Stomach (tissue), 9 donors: ENCODE data around the gene GUCD1. TPM values are rescaled to one million over a fixed set of nuclear protein-coding genes. Genes with fewer than 3 reads are reported as not detected.
"Not testable (repeated sequence)": the region's sequence is repeated elsewhere in the genome, so short reads cannot be mapped to it uniquely, and the experiment has no call there.

Experiments used
- DNase-seq, 2 donors: peaks; one replicate each; pipeline versions ENCODE4 v3.0.0 to v3.0.0-alpha.2; 2013 to 2019
- H3K27ac ChIP-seq, 5 donors: fragments of 200-600 bp in 4 of 5; sonication (generic) in 4 of 5; one replicate each; pipeline ENCODE4 v1.5.1; 2013 to 2019; ENCODE audit warnings: mild to moderate bottlenecking in 1 of 5, moderate library complexity in 1 of 5
- H3K27me3 ChIP-seq, 3 donors: fragments of 200-600 bp; sonication (generic); one replicate each; pipeline ENCODE4 v1.5.1; 2017 to 2019; ENCODE audit warnings: mixed run types in 1 of 3
- H3K36me3 ChIP-seq, 4 donors: fragments of 200-600 bp; sonication (generic); 1 replicate in 3 of 4; 2 replicates in 1 of 4; pipeline ENCODE4 v1.5.1; 2016 to 2019
- H3K4me1 ChIP-seq, 4 donors: fragments of 200-600 bp; sonication (generic); one replicate each; pipeline ENCODE4 v1.5.1; 2016 to 2019
- H3K4me3 ChIP-seq, 4 donors: fragments of 200-600 bp; sonication (generic) in 3 of 4; one replicate each; pipeline ENCODE4 v1.5.1; 2016 to 2019; ENCODE audit warnings: mild to moderate bottlenecking in 1 of 4
- H3K9me3 ChIP-seq, 4 donors: fragments of 200-600 bp; sonication (generic); one replicate each; pipeline ENCODE4 v1.5.1; 2016 to 2019
- EP300 ChIP-seq: sonication (generic); formaldehyde crosslinking; IDR thresholded peaks from one replicate; pipeline ENCODE4 v1.6.1; 2017; ENCODE audit warnings: antibody characterized with exemption
- POLR2A ChIP-seq, 4 donors: fragments of 450-650 bp; IDR thresholded peaks; one replicate each; pipeline ENCODE4 v1.6.1; 2016; ENCODE audit warnings: antibody characterized with exemption in 4 of 4, control low read depth in 2 of 4, mild to moderate bottlenecking in 1 of 4, moderate library complexity in 1 of 4
- POLR2AphosphoS5 ChIP-seq, 3 donors: sonication (generic); formaldehyde crosslinking; IDR thresholded peaks; one replicate each; pipeline ENCODE4 v1.6.1; 2016; ENCODE audit warnings: antibody characterized with exemption in 3 of 3
- WGBS, 5 donors: extraction: QIAGEN DNeasy Blood & Tissue Kit in 3 of 5; methylation state at CpG; one replicate each; pipeline versions ENCODE4 v1.1.5 to v1.1.7; 2013 to 2018; 5-methylcytosine and 5-hydroxymethylcytosine counted together
- intact Hi-C: fragments of 100-400 bp; cut with DNase I; formaldehyde crosslinking; loops from one replicate; pipeline ENCODE4 v1.15.1; 2023; ENCODE audit warnings: low total_unique reads
- polyA plus RNA-seq, 3 donors: library from polyadenylated mRNA; stranded (reverse); fragments of 200-250 nt; gene quantifications; one replicate each; pipeline ENCODE4 v1.2.3, GENCODE V29; 2013
- total RNA-seq, 5 donors: library from RNA; depleted of rRNA; stranded (reverse); fragments of >200 nt; gene quantifications; one replicate each; pipeline versions ENCODE4 v1.1.0 to v1.2.3, GENCODE V29; 2014 to 2016
- TF ChIP-seq, protein P1 (sequence below), 7 experiments: fragments of 450-650 bp in 4 of 7; fragments of 200-600 bp in 3 of 7; sonication (generic) in 3 of 7; IDR thresholded peaks; one replicate each; pipeline ENCODE4 v1.5.1; 2016 to 2019; ENCODE audit warnings: antibody characterized with exemption in 7 of 7, control low read depth in 2 of 7, mild to moderate bottlenecking in 1 of 7
- donor health status: healthy with polysubstance abuse.
- donor health status: Bipolar disorder and iron deficiency.
- donor health status: healthy.

Gene GUCD1
- total and polyA plus RNA-seq, 8 donors: 87.4 to 196 (median 167) TPM

- Histone ChIP-seq H3K4me1 (peaks cover 10 to 42% (median 37%) of the 10 kb centered on the region in 4 donors), H3K9me3 (no peaks in the 10 kb centered on the region), H3K4me3 (no peak overlapping the region), H3K27ac (peak overlapping the region in 3 of 5 donors; percentile 84 to 89 (median 87)), H3K27me3 (no peaks in the 10 kb centered on the region), H3K36me3 (no peaks in the 10 kb centered on the region)
- intact Hi-C loops: no loop called here
- TF ChIP-seq EP300 (no peak), POLR2A (IDR thresholded peaks at IDR 0.05) (no peak), POLR2AphosphoS5 (IDR thresholded peaks at IDR 0.05) (no peak)
- TF ChIP-seq, protein P1, sequence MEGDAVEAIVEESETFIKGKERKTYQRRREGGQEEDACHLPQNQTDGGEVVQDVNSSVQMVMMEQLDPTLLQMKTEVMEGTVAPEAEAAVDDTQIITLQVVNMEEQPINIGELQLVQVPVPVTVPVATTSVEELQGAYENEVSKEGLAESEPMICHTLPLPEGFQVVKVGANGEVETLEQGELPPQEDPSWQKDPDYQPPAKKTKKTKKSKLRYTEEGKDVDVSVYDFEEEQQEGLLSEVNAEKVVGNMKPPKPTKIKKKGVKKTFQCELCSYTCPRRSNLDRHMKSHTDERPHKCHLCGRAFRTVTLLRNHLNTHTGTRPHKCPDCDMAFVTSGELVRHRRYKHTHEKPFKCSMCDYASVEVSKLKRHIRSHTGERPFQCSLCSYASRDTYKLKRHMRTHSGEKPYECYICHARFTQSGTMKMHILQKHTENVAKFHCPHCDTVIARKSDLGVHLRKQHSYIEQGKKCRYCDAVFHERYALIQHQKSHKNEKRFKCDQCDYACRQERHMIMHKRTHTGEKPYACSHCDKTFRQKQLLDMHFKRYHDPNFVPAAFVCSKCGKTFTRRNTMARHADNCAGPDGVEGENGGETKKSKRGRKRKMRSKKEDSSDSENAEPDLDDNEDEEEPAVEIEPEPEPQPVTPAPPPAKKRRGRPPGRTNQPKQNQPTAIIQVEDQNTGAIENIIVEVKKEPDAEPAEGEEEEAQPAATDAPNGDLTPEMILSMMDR (IDR thresholded peaks at IDR 0.05): no peak
- no peak for DNase-seq
- 78 to 93% (median 90%) methylated on average over 6 of the region's 6 CpGs for WGBS, 5 donors
Measured at GRCh38 chr22:24595228-24595627, 40.3 kb upstream of the GUCD1 start.

DNA sequence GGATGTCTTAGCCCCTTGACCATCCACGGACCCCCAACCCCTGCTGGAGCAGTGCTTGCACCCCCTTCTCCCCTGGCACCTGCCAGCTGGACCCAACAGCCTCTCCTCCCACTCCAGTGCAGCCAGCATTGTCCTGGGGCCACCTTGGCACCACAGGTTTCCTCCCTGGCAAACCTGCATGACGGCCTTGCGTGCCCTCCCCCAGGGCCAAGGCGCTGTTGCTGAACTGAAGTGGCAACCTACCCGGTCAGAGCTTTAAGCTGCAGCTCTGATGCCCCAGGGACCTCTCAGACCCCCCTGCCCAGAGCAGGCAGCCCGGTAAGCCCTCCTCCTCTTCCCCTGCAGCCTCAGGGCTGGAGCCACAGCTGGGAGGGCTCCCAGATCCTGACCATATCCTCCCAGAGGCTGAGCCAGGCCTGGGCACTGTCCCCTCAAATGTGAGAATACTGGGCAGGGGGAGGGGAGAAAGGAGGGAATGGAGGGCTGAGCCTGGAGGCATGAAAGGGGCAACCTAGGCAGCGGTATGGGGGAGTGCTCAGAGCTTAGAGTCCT, 39.7 kb upstream of the GUCD1 start:
- 30 to 55% (median 48%) methylated on average over 6 to 7 of the region's 7 CpGs for WGBS, 5 donors
- H3K27ac ChIP-seq: peak overlapping the region; percentile 10 to 89 (median 84)
- H3K36me3 ChIP-seq: peaks cover 0 to 2% (median under 1%) of the 10 kb centered on the region in 4 donors
- H3K9me3 ChIP-seq: no peaks in the 10 kb centered on the region
- intact Hi-C loops: no loop called here
- H3K27me3 ChIP-seq: no peaks in the 10 kb centered on the region
- TF ChIP-seq EP300 (no peak), POLR2AphosphoS5 (IDR thresholded peaks at IDR 0.05) (no peak), POLR2A (IDR thresholded peaks at IDR 0.05) (no peak)
- TF ChIP-seq, protein P1 (IDR thresholded peaks at IDR 0.05): no peak
- no peak overlapping the region for H3K4me3 ChIP-seq
- peaks cover 10 to 44% (median 38%) of the 10 kb centered on the region in 4 donors for H3K4me1 ChIP-seq
- DNase-seq: peak in 1 of 2 donors; percentile 78

- peaks cover 0 to 9% (median 7%) of the 10 kb centered on the region in 4 donors for H3K36me3 ChIP-seq
- H3K27me3 ChIP-seq: no peaks in the 10 kb centered on the region
- WGBS, 5 donors: 33 to 62% (median 40%) methylated on average over 12 to 16 of the region's 16 CpGs
- intact Hi-C loops: no loop called here
- no peak overlapping the region for H3K4me3 ChIP-seq
- H3K9me3 ChIP-seq: no peaks in the 10 kb centered on the region
- no peak for DNase-seq
- TF ChIP-seq, protein P1 (IDR thresholded peaks at IDR 0.05): no peak
- TF ChIP-seq POLR2A (IDR thresholded peaks at IDR 0.05) (no peak), EP300 (no peak), POLR2AphosphoS5 (IDR thresholded peaks at IDR 0.05) (no peak)
- peak overlapping the region; percentile 37 to 89 (median 84) for H3K27ac ChIP-seq
- H3K4me1 ChIP-seq: peaks cover 15 to 51% (median 45%) of the 10 kb centered on the region in 4 donors
Measured at GRCh38 chr22:24593836-24594568, 39.1 kb upstream of the GUCD1 start.

DNA sequence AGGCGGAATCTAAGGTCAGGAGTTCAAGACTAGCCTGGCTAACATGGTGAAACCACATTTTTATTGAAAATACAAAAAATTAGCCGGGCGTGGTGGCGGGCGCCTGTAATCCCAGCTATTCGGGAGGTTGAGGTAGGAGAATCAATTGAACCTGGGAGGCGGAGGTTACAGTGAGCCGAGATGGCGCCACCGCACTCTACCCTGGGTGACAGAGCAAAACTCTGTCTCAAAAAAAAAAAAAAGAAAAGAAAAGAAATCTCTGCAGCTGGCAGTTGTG, 38.6 kb upstream of the GUCD1 start:
- DNase-seq, H3K27me3 ChIP-seq, H3K9me3 ChIP-seq, intact Hi-C loops: not testable (repeated sequence)
- peak overlapping the region; percentile 52 to 89 (median 84) for H3K27ac ChIP-seq
- peaks cover 0 to 14% (median 12%) of the 10 kb centered on the region in 4 donors for H3K36me3 ChIP-seq
- H3K4me3 ChIP-seq: peak overlapping the region; percentile 68 to 90 (median 76)
- WGBS, 5 donors: 55 to 81% (median 67%) methylated on average over 10 of the region's 10 CpGs
- H3K4me1 ChIP-seq: peaks cover 17 to 56% (median 50%) of the 10 kb centered on the region in 4 donors
